Fibroblast of lung (primary cell): ENCODE results near the gene MECR. TPM values are rescaled to one million over a fixed set of nuclear protein-coding genes. Genes with fewer than 3 reads are reported as not detected.

Experiments used
- DNase-seq, 2 donors: peaks; one replicate each; pipeline versions ENCODE4 v3.0.0 to v3.0.0-alpha.2; 2010; ENCODE audit warnings: low read depth in 2 of 2
- H2AFZ ChIP-seq: 2 replicates; pipeline ENCODE4 v1.5.1; 2012; ENCODE audit warnings: low read length, control low read depth, inconsistent platforms
- H3K27ac ChIP-seq: 2 replicates; pipeline ENCODE4 v1.5.1; 2011; ENCODE audit warnings: low read length, control low read depth; ENCODE audit not compliant: insufficient read depth
- H3K27me3 ChIP-seq: 2 replicates; pipeline ENCODE4 v1.5.1; 2011; ENCODE audit warnings: mild to moderate bottlenecking, low read length; ENCODE audit not compliant: control insufficient read depth, insufficient read depth
- H3K36me3 ChIP-seq: 2 replicates; pipeline ENCODE4 v1.5.1; 2011; ENCODE audit warnings: low read length; ENCODE audit not compliant: control insufficient read depth, insufficient read depth
- H3K4me1 ChIP-seq: 2 replicates; pipeline ENCODE4 v1.5.1; 2011; ENCODE audit warnings: low read length; ENCODE audit not compliant: control insufficient read depth, insufficient read depth; ENCODE audit errors: extremely low read depth
- H3K4me2 ChIP-seq: 2 replicates; pipeline ENCODE4 v1.5.1; 2011; ENCODE audit warnings: low read length, control low read depth; ENCODE audit not compliant: insufficient read depth; ENCODE audit errors: extremely low read depth
- H3K4me3 ChIP-seq, 4 experiments: fragments of 200-600 bp in 1 of 4; sonication (generic) in 1 of 4; replicated peaks in 1 of 4; 2 replicates each; pipeline ENCODE4 v1.5.1; 2011 to 2016; ENCODE audit warnings: low read length in 4 of 4, low read depth in 3 of 4, mild to moderate bottlenecking in 3 of 4, control low read depth in 2 of 4, inconsistent platforms in 1 of 4, mixed read lengths in 1 of 4; ENCODE audit not compliant: insufficient read depth in 1 of 4; ENCODE audit errors: control extremely low read depth in 1 of 4
- H3K79me2 ChIP-seq: 2 replicates; pipeline ENCODE4 v1.5.1; 2012; ENCODE audit warnings: mild to moderate bottlenecking, low read length, inconsistent platforms; ENCODE audit not compliant: control insufficient read depth, insufficient read depth
- H3K9ac ChIP-seq: 2 replicates; pipeline ENCODE4 v1.5.1; 2011; ENCODE audit warnings: mild to moderate bottlenecking, low read length, control low read depth; ENCODE audit not compliant: insufficient read depth
- H3K9me3 ChIP-seq: 2 replicates; pipeline ENCODE4 v1.5.1; 2012; ENCODE audit warnings: low read depth, low read length; ENCODE audit not compliant: control insufficient read depth, insufficient read depth
- H4K20me1 ChIP-seq: 2 replicates; pipeline ENCODE4 v1.5.1; 2011; ENCODE audit warnings: low read length; ENCODE audit not compliant: control insufficient read depth, insufficient read depth; ENCODE audit errors: extremely low read depth
- CTCF ChIP-seq, 2 donors: IDR thresholded peaks in 1 of 2; conservative IDR thresholded peaks in 1 of 2; 1 replicate in 1 of 2; 2 replicates in 1 of 2; pipeline ENCODE4 v1.5.1; 2011 to 2012; ENCODE audit warnings: low read length in 2 of 2, control low read depth in 1 of 2, inconsistent platforms in 1 of 2, low read depth in 1 of 2, mild to moderate bottlenecking in 1 of 2
- EZH2 ChIP-seq: IDR thresholded peaks from 2 replicates; pipeline ENCODE4 v1.5.1; 2012; ENCODE audit warnings: low read length, control low read depth, mild to moderate bottlenecking; ENCODE audit errors: missing control alignments
- polyA plus RNA-seq, 2 donors: library from polyadenylated mRNA; depleted of rRNA in 1 of 2; stranded (reverse) in 1 of 2; unstranded in 1 of 2; fragments of >200 nt; gene quantifications; 2 replicates each; pipeline ENCODE4 v1.2.1, GENCODE V29; 2011 to 2012; ENCODE audit warnings: missing spikeins in 1 of 2
- total RNA-seq: library from RNA; depleted of rRNA; stranded (reverse); fragments of >200 nt; gene quantifications from 2 replicates; pipeline ENCODE4 v1.2.1, GENCODE V29; 2014

Gene MECR
- total and polyA plus RNA-seq, 2 donors (not counting 1 experiment from before 2014, with no cell fraction given), result 17.5 to 19.8 TPM

- H3K9ac ChIP-seq, result no peak overlapping the region
- TF ChIP-seq EZH2 (no peak), CTCF (conservative IDR thresholded peaks at IDR 0.05 in 1 of 2, IDR thresholded peaks at IDR 0.05 in 1 of 2; ENCODE audit: low read depth in 1 of 2, low read length in 2 of 2) (no peak)
- no peak overlapping the region for H2AFZ ChIP-seq
Observed at GRCh38 chr1:29186707-29187106, 44.0 kb downstream of the MECR start.

GRCh38 chr1:29186252-29186651 is 44.5 kb downstream of the MECR start:
- Histone ChIP-seq H3K36me3 (no peaks in the 10 kb centered on the region), H3K79me2 (peaks cover 3% of the 10 kb centered on the region), H3K4me3 (no peak overlapping the region), H4K20me1 (no peaks in the 10 kb centered on the region), H3K27ac (no peak overlapping the region), H3K27me3 (no peaks in the 10 kb centered on the region), H2AFZ (no peak overlapping the region), H3K4me2 (no peak overlapping the region), H3K9ac (no peak overlapping the region), H3K9me3 (no peaks in the 10 kb centered on the region), H3K4me1 (peaks cover 3% of the 10 kb centered on the region)
- DNase-seq, result no peak
- TF ChIP-seq EZH2, result no peak
- TF ChIP-seq CTCF (conservative IDR thresholded peaks at IDR 0.05 in 1 of 2, IDR thresholded peaks at IDR 0.05 in 1 of 2; ENCODE audit: low read depth in 1 of 2, low read length in 2 of 2), result no peak

More at GRCh38 chr1:29186707-29187106, 44.0 kb downstream of the MECR start:
- Histone ChIP-seq H3K27me3 (no peaks in the 10 kb centered on the region), H3K4me2 (no peak overlapping the region), H3K4me3 (no peak overlapping the region), H3K4me1 (peaks cover 3% of the 10 kb centered on the region), H3K36me3 (no peaks in the 10 kb centered on the region), H3K9me3 (no peaks in the 10 kb centered on the region), H3K79me2 (no peaks in the 10 kb centered on the region), H4K20me1 (no peaks in the 10 kb centered on the region), H3K27ac (no peak overlapping the region)
- no peak for DNase-seq

- H3K27ac ChIP-seq, result no peak overlapping the region
- H4K20me1 ChIP-seq, result peaks cover 5% of the 10 kb centered on the region
- H3K4me2 ChIP-seq, result no peak overlapping the region
- H3K36me3 ChIP-seq, result peaks cover 2% of the 10 kb centered on the region
- no peak for TF ChIP-seq CTCF (conservative IDR thresholded peaks at IDR 0.05 in 1 of 2, IDR thresholded peaks at IDR 0.05 in 1 of 2; ENCODE audit: low read depth in 1 of 2, low read length in 2 of 2)
- TF ChIP-seq EZH2, result no peak
- H3K9ac ChIP-seq, result no peak overlapping the region
- H2AFZ ChIP-seq, result no peak overlapping the region
- H3K4me1 ChIP-seq, result peaks cover 3% of the 10 kb centered on the region
- no peak for DNase-seq
- H3K79me2 ChIP-seq, result peaks cover 33% of the 10 kb centered on the region
- H3K9me3 ChIP-seq, result no peaks in the 10 kb centered on the region
- no peak overlapping the region for H3K4me3 ChIP-seq
- H3K27me3 ChIP-seq, result no peaks in the 10 kb centered on the region
Observed at GRCh38 chr1:29183287-29183686, 47.4 kb downstream of the MECR start.
